ENCODE data around the gene CREB3. TPM values are rescaled to one million over a fixed set of nuclear protein-coding genes. Genes with fewer than 3 reads are reported as not detected.

CREB3 gene
- polyA plus RNA-seq, 1 experiment: 51.1 TPM

GRCh38 chr9:35726931-35727330 lies 5.5 kb upstream of the CREB3 start:
- Histone ChIP-seq H3K4me3 (ENCODE audit: low read depth, low read length) (peak overlapping the region; percentile 98), H3K9me3 (ENCODE audit: control insufficient read depth, insufficient read depth, low read length) (no peaks in the 10 kb centered on the region), H3K27me3 (ENCODE audit: control insufficient read depth, insufficient read depth, low read length) (no peaks in the 10 kb centered on the region), H3K27ac (ENCODE audit: low read depth, low read length) (peak overlapping the region; percentile 98)
- no peak for DNase-seq (ENCODE audit: low read depth, low spot score)
- ChIA-PET CTCF (interaction anchor here (1.2 to 5.8 kb wide), 9 partner anchors 9 to 123 kb away, joined by 3 to 35 read pairs (median 11); partner anchors contain the start of genes ARHGEF39, CCDC107 and RMRP), POLR2A (interaction anchor here (1.2 to 4.4 kb wide), 7 partner anchors 9 to 123 kb away, joined by 3 to 101 read pairs (median 11); partner anchors contain the start of gene TPM2)
- peak; percentile 21; the same call in 1 of the 2 replicates for TF ChIP-seq CTCF (IDR thresholded peaks at IDR 0.05; ENCODE audit: low read depth, low read length)

GRCh38 chr9:35727676-35728040 lies 4.8 kb upstream of the CREB3 start:
- ChIA-PET CTCF (interaction anchor here (0.8 to 5.8 kb wide), 14 partner anchors 9 to 184 kb away, joined by 3 to 35 read pairs (median 4); partner anchors contain the start of genes ARHGEF39, CCDC107 and RMRP), POLR2A (interaction anchor here (0.5 to 4.4 kb wide), 20 partner anchors 9 to 217 kb away, joined by 3 to 101 read pairs (median 6); partner anchors contain the start of genes CCDC107, GBA2, HINT2 and RGP1)
- peak overlapping the region; percentile 98 for H3K4me3 ChIP-seq (ENCODE audit: low read depth, low read length)
- no peaks in the 10 kb centered on the region; the same call in 1 of the 2 replicates for H3K9me3 ChIP-seq (ENCODE audit: control insufficient read depth, insufficient read depth, low read length)
- DNase-seq (ENCODE audit: low read depth, low spot score): no peak
- no peaks in the 10 kb centered on the region for H3K27me3 ChIP-seq (ENCODE audit: control insufficient read depth, insufficient read depth, low read length)
- no peak for TF ChIP-seq CTCF (IDR thresholded peaks at IDR 0.05; ENCODE audit: low read depth, low read length)
- H3K27ac ChIP-seq (ENCODE audit: low read depth, low read length): peak overlapping the region; percentile 98

GRCh38 chr9:35728041-35728971 lies 4.2 kb upstream of the CREB3 start:
- ChIA-PET POLR2A (interaction anchor here (0.5 to 4.4 kb wide), 25 partner anchors 8 to 218 kb away, joined by 3 to 101 read pairs (median 5); partner anchors contain the start of genes ARHGEF39, CCDC107, GBA2 and HINT2), CTCF (interaction anchor here (0.5 to 5.8 kb wide), 16 partner anchors 8 to 183 kb away, joined by 3 to 35 read pairs (median 5); partner anchors contain the start of genes ARHGEF39, CCDC107 and RMRP)
- Histone ChIP-seq H3K27ac (ENCODE audit: low read depth, low read length) (peak overlapping the region; percentile 98), H3K27me3 (ENCODE audit: control insufficient read depth, insufficient read depth, low read length) (no peaks in the 10 kb centered on the region), H3K4me3 (ENCODE audit: low read depth, low read length) (peak overlapping the region; percentile 98), H3K9me3 (ENCODE audit: control insufficient read depth, insufficient read depth, low read length) (no peaks in the 10 kb centered on the region; the same call in 1 of the 2 replicates)
- no peak for TF ChIP-seq CTCF (IDR thresholded peaks at IDR 0.05; ENCODE audit: low read depth, low read length)
- DNase-seq (ENCODE audit: low read depth, low spot score): peak; percentile 74

GRCh38 chr9:35729101-35729500 lies 3.4 kb upstream of the CREB3 start:
- DNase-seq (ENCODE audit: low read depth, low spot score): no peak
- no peaks in the 10 kb centered on the region for H3K27me3 ChIP-seq (ENCODE audit: control insufficient read depth, insufficient read depth, low read length)
- peak overlapping the region; percentile 98 for H3K4me3 ChIP-seq (ENCODE audit: low read depth, low read length)
- ChIA-PET POLR2A (interaction anchor here (1.1 to 4.4 kb wide), 10 partner anchors 19 to 125 kb away, joined by 4 to 101 read pairs (median 9); partner anchors contain the start of genes ARHGEF39, CCDC107, GBA2 and RGP1), CTCF (interaction anchor here (0.5 to 5.8 kb wide), 7 partner anchors 10 to 71 kb away, joined by 3 to 30 read pairs (median 7); partner anchors contain the start of genes ARHGEF39, CCDC107 and RMRP)
- TF ChIP-seq CTCF (IDR thresholded peaks at IDR 0.05; ENCODE audit: low read depth, low read length): no peak
- H3K9me3 ChIP-seq (ENCODE audit: control insufficient read depth, insufficient read depth, low read length): no peaks in the 10 kb centered on the region; the same call in 1 of the 2 replicates
- H3K27ac ChIP-seq (ENCODE audit: low read depth, low read length): peak overlapping the region; percentile 80
